HG03045 (cell line): ENCODE measurements around the gene CCL2.
"Not testable (repeated sequence)": the region's sequence is repeated elsewhere in the genome, so short reads cannot be mapped to it uniquely, and the experiment has no call there.

Experiments used
- ATAC-seq: cut with Tn5 transposase; IDR thresholded peaks from one replicate; pipeline ENCODE4 v1.9.1; 2021; ENCODE audit warnings: mild to moderate bottlenecking, moderate library complexity; ENCODE audit not compliant: unreplicated experiment

CCL2 gene

GRCh38 chr17:34254651-34255380 is at the start of gene CCL2:
Gene CCL2, plus strand, starts transcription at chr17:34255285. Its CDS starts 65 bp downstream, at chr17:34255350.
- ATAC-seq: no peak

GRCh38 chr17:34205401-34205800 is 49.7 kb upstream of the CCL2 start:
- no peak for ATAC-seq

GRCh38 chr17:34206569-34206968 is 48.5 kb upstream of the CCL2 start:
- ATAC-seq: no peak

- no peak for ATAC-seq
Measured at GRCh38 chr17:34207572-34207971, 47.5 kb upstream of the CCL2 start.

GRCh38 chr17:34218748-34219147 is 36.3 kb upstream of the CCL2 start:
- ATAC-seq: no peak

GRCh38 chr17:34219405-34219804 is 35.7 kb upstream of the CCL2 start:
- no peak for ATAC-seq

GRCh38 chr17:34220045-34220751 is 34.9 kb upstream of the CCL2 start:
- ATAC-seq: no peak

- ATAC-seq: no peak
Measured at GRCh38 chr17:34220752-34221395, 34.2 kb upstream of the CCL2 start.

- ATAC-seq: no peak
Measured at GRCh38 chr17:34221411-34221810, 33.7 kb upstream of the CCL2 start.

- no peak for ATAC-seq
Measured at GRCh38 chr17:34222722-34223497, 32.2 kb upstream of the CCL2 start.

GRCh38 chr17:34225046-34225445 is 30.0 kb upstream of the CCL2 start:
- no peak for ATAC-seq

- no peak for ATAC-seq
Measured at GRCh38 chr17:34226011-34226743, 28.9 kb upstream of the CCL2 start.

GRCh38 chr17:34226744-34227034 is 28.4 kb upstream of the CCL2 start:
- ATAC-seq: no peak

- not testable (repeated sequence) for ATAC-seq
Measured at GRCh38 chr17:34227293-34227692, 27.8 kb upstream of the CCL2 start.

GRCh38 chr17:34227707-34228106 is 27.4 kb upstream of the CCL2 start:
- ATAC-seq: no peak

GRCh38 chr17:34228781-34229180 is 26.3 kb upstream of the CCL2 start:
- ATAC-seq: no peak

GRCh38 chr17:34230342-34230741 is 24.7 kb upstream of the CCL2 start:
- ATAC-seq: no peak

GRCh38 chr17:34234616-34235015 is 20.5 kb upstream of the CCL2 start:
- no peak for ATAC-seq

GRCh38 chr17:34235389-34236028 is 19.6 kb upstream of the CCL2 start:
- ATAC-seq: no peak

GRCh38 chr17:34236281-34236892 is 18.7 kb upstream of the CCL2 start:
- no peak for ATAC-seq
